SK-N-SH (cell line): Measurements from ENCODE around the gene TGFBR3L. TPM values are rescaled to one million over a fixed set of nuclear protein-coding genes. Genes with fewer than 3 reads are reported as not detected.
A peak's percentile ranks its signal among the peaks of the same experiment; 100 is the strongest.

Source experiments
- CTCF ChIA-PET: fragments of 300-600, 350-600 bp; formaldehyde crosslinking; extraction: SDS; loops from one replicate; lab custom pipeline; 2021; lab: Yijun Ruan, JAX
- POLR2A ChIA-PET: fragments of 350-600 bp; sonication (Branson Sonifier 250); formaldehyde crosslinking; extraction: SDS; loops from one replicate; lab custom pipeline; 2020; ENCODE audit warnings: antibody characterized with exemption, inconsistent platforms; lab: Yijun Ruan, JAX
- DNase-seq: peaks from one replicate; pipeline ENCODE4 v3.0.0; 2012
- H2AFZ ChIP-seq: fragments of 200-600 bp; sonication (generic); 2 replicates; pipeline ENCODE4 v1.8.1; 2016; ENCODE audit warnings: antibody characterized with exemption, mild to moderate bottlenecking, low read depth
- H3F3A ChIP-seq: fragments of 200-600 bp; sonication (generic); replicated peaks from 2 replicates; pipeline ENCODE3; 2016; ENCODE audit warnings: antibody characterized with exemption, mild to moderate bottlenecking; ENCODE audit not compliant: insufficient read depth
- H3K27ac ChIP-seq, 2 experiments: fragments of 200-500 bp in 1 of 2; fragments of 200-600 bp in 1 of 2; sonication (Bioruptor generic) in 1 of 2; sonication (generic), shearing (Covaris generic) in 1 of 2; 2 replicates each; pipeline versions ENCODE4 v1.5.1 to v1.6.1; 2014 to 2016; ENCODE audit warnings: low read depth in 2 of 2, inconsistent platforms in 1 of 2, low read length in 1 of 2, mild to moderate bottlenecking in 1 of 2, mixed read lengths in 1 of 2
- H3K27me3 ChIP-seq: fragments of 200-600 bp; sonication (generic), shearing (Covaris generic); 2 replicates; pipeline ENCODE4 v1.6.1; 2016; ENCODE audit warnings: mixed run types; ENCODE audit not compliant: insufficient read depth
- H3K36me3 ChIP-seq, 2 experiments: fragments of 200-500 bp in 1 of 2; fragments of 200-600 bp in 1 of 2; sonication (Bioruptor generic) in 1 of 2; sonication (generic) in 1 of 2; replicated peaks in 1 of 2; 2 replicates each; pipeline versions ENCODE3 to v1.5.1; 2014 to 2016; ENCODE audit warnings: low read length in 1 of 2, mild to moderate bottlenecking in 1 of 2; ENCODE audit not compliant: insufficient read depth in 2 of 2, control insufficient read depth in 1 of 2
- H3K4me1 ChIP-seq, 2 experiments: fragments of 200-500 bp in 1 of 2; fragments of 200-600 bp in 1 of 2; sonication (Bioruptor generic) in 1 of 2; sonication (generic), shearing (Covaris generic) in 1 of 2; 2 replicates each; pipeline versions ENCODE4 v1.5.1 to v1.6.1; 2014 to 2016; ENCODE audit warnings: low read depth in 1 of 2, low read length in 1 of 2, mixed run types in 1 of 2; ENCODE audit not compliant: insufficient read depth in 2 of 2, control insufficient read depth in 1 of 2
- H3K4me2 ChIP-seq: fragments of 200-600 bp; sonication (generic), shearing (Covaris generic); 2 replicates; pipeline ENCODE4 v1.6.1; 2017; ENCODE audit warnings: mixed run types
- H3K4me3 ChIP-seq, 2 experiments: fragments of 200-500 bp in 1 of 2; fragments of 200-600 bp in 1 of 2; sonication (Bioruptor generic) in 1 of 2; sonication (generic), shearing (Covaris generic) in 1 of 2; 2 replicates each; pipeline versions ENCODE4 v1.5.1 to v1.8.1; 2014 to 2016; ENCODE audit warnings: low read depth in 2 of 2, inconsistent platforms in 1 of 2, low read length in 1 of 2, mild to moderate bottlenecking in 1 of 2, mixed read lengths in 1 of 2, moderate library complexity in 1 of 2
- H3K79me2 ChIP-seq: fragments of 200-600 bp; sonication (generic); 2 replicates; pipeline ENCODE4 v1.8.1; 2017; ENCODE audit warnings: mild to moderate bottlenecking; ENCODE audit not compliant: insufficient read depth
- H3K9ac ChIP-seq: fragments of 200-600 bp; sonication (generic); 2 replicates; pipeline ENCODE4 v1.6.1; 2017; ENCODE audit warnings: mixed run types
- H3K9me2 ChIP-seq: fragments of 200-600 bp; sonication (generic); 2 replicates; pipeline ENCODE4 v1.6.1; 2017; ENCODE audit warnings: mixed run types
- H3K9me3 ChIP-seq: fragments of 200-600 bp; sonication (generic); 2 replicates; pipeline ENCODE4 v1.6.1; 2017; ENCODE audit warnings: mixed run types, mild to moderate bottlenecking, moderate library complexity
- H4K20me1 ChIP-seq: fragments of 200-600 bp; sonication (generic); 2 replicates; pipeline ENCODE4 v1.6.1; 2017; ENCODE audit warnings: mild to moderate bottlenecking, mixed run types; ENCODE audit not compliant: insufficient read depth
- EZH2phosphoT487 ChIP-seq: fragments of 200-600 bp; sonication (generic); IDR thresholded peaks from 2 replicates; pipeline ENCODE4 v1.6.1; 2017; ENCODE audit warnings: low read depth, mixed run types, mild to moderate bottlenecking, antibody characterized with exemption, moderate library complexity, borderline replicate concordance
- FOXJ3 ChIP-seq: sonication (generic); formaldehyde crosslinking; IDR thresholded peaks from 2 replicates; pipeline ENCODE4 v1.5.1; 2020; ENCODE audit warnings: mild to moderate bottlenecking, missing genetic modification reagents
- GABPA ChIP-seq: IDR thresholded peaks from 2 replicates; pipeline ENCODE4 v1.4.0; 2012; ENCODE audit warnings: low read depth, mild to moderate bottlenecking
- JUND ChIP-seq: IDR thresholded peaks from 2 replicates; pipeline ENCODE4 v1.4.0; 2012
- MEF2A ChIP-seq: IDR thresholded peaks from 2 replicates; pipeline ENCODE4 v1.4.0; 2012; ENCODE audit warnings: low read depth, borderline replicate concordance
- MXI1 ChIP-seq: IDR thresholded peaks from 2 replicates; pipeline ENCODE4 v1.6.1; 2012; ENCODE audit warnings: mild to moderate bottlenecking, low read depth, low read length, improper control_type of control experiment
- NRF1 ChIP-seq: IDR thresholded peaks from 2 replicates; pipeline ENCODE4 v1.6.1; 2012; ENCODE audit warnings: low read depth, mild to moderate bottlenecking, low read length
- POLR2AphosphoS5 ChIP-seq: IDR thresholded peaks from 2 replicates; pipeline ENCODE4 v1.6.1; 2012; ENCODE audit warnings: low read depth, low read length
- RAD21 ChIP-seq: IDR thresholded peaks from 2 replicates; pipeline ENCODE4 v1.6.1; 2012; ENCODE audit warnings: mild to moderate bottlenecking, low read length
- SMC3 ChIP-seq: IDR thresholded peaks from 2 replicates; pipeline ENCODE4 v1.6.1; 2012; ENCODE audit warnings: low read depth, low read length, improper control_type of control experiment
- TEAD4 ChIP-seq: IDR thresholded peaks from 2 replicates; pipeline ENCODE4 v1.4.0; 2012; ENCODE audit warnings: mild to moderate bottlenecking, borderline replicate concordance; ENCODE audit not compliant: insufficient read depth
- USF1 ChIP-seq: IDR thresholded peaks from 2 replicates; pipeline ENCODE4 v1.4.0; 2012; ENCODE audit warnings: low read depth, borderline replicate concordance
- WGBS: methylation state at CpG from one replicate; pipeline ENCODE4 v1.1.6; 2017; ENCODE audit warnings: low lambda C conversion rate; 5-methylcytosine and 5-hydroxymethylcytosine counted together
- polyA plus RNA-seq, 3 experiments: library from polyadenylated mRNA; depleted of rRNA; stranded (reverse); fragments of >200 nt; gene quantifications; 2 replicates each; pipeline ENCODE4 v1.2.3, GENCODE V29; 2012
- TF ChIP-seq, protein P1 (sequence below): IDR thresholded peaks from 2 replicates; pipeline ENCODE4; 2012
- TF ChIP-seq, protein P2 (sequence below): IDR thresholded peaks from 2 replicates; pipeline ENCODE4 v1.4.0; 2012; ENCODE audit warnings: low read depth
- TF ChIP-seq, protein P3 (sequence below): fragments of 200-600 bp; sonication (generic); IDR thresholded peaks from 2 replicates; pipeline ENCODE4 v1.6.1; 2017; ENCODE audit warnings: antibody characterized with exemption, mild to moderate bottlenecking, moderate library complexity

The TGFBR3L gene
- polyA plus RNA-seq, 1 of the 3 experiments (the other 2 are of a cell fraction) = 0.87 TPM

GRCh38 chr19:7933828-7934725 lies 19.4 kb downstream of the TGFBR3L start:
- 96% methylated on average over 43 of the region's 55 CpGs for WGBS

GRCh38 chr19:7934766-7935165 lies 20.1 kb downstream of the TGFBR3L start:
- H3K4me1 ChIP-seq = peaks cover 0 to 9% of the 10 kb centered on the region in 2 experiments; a peak in 2 of 4 replicates
- CTCF ChIA-PET = no interaction called here
- WGBS = 92% methylated on average over 16 of the region's 21 CpGs
- no peak overlapping the region for H2AFZ ChIP-seq
- peaks cover 14% of the 10 kb centered on the region for H3F3A ChIP-seq
- peaks cover 47% of the 10 kb centered on the region in 2 experiments for H3K36me3 ChIP-seq
- POLR2A ChIA-PET = no interaction called here
- H3K27ac ChIP-seq = no peak overlapping the region
- no peaks in the 10 kb centered on the region for H3K9me3 ChIP-seq
- no peak overlapping the region for H3K9ac ChIP-seq
- 0 out of 2 replicates have a peak, but pooled peaks cover 10% of the 10 kb centered on the region for H3K79me2 ChIP-seq
- no peaks in the 10 kb centered on the region for H3K27me3 ChIP-seq
- no peaks in the 10 kb centered on the region for H3K9me2 ChIP-seq
- no peak overlapping the region for H3K4me3 ChIP-seq
- no peak for DNase-seq
- no peaks in the 10 kb centered on the region for H4K20me1 ChIP-seq
- H3K4me2 ChIP-seq = no peak overlapping the region
- no peak for TF ChIP-seq SMC3
- TF ChIP-seq USF1 = no peak
- no peak for TF ChIP-seq POLR2AphosphoS5
- TF ChIP-seq, protein P1, sequence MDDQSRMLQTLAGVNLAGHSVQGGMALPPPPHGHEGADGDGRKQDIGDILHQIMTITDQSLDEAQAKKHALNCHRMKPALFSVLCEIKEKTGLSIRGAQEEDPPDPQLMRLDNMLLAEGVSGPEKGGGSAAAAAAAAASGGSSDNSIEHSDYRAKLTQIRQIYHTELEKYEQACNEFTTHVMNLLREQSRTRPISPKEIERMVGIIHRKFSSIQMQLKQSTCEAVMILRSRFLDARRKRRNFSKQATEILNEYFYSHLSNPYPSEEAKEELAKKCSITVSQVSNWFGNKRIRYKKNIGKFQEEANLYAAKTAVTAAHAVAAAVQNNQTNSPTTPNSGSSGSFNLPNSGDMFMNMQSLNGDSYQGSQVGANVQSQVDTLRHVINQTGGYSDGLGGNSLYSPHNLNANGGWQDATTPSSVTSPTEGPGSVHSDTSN = no peak
- no peak for TF ChIP-seq EZH2phosphoT487
- no peak for TF ChIP-seq MEF2A
- no peak for TF ChIP-seq RAD21
- no peak for TF ChIP-seq NRF1
- TF ChIP-seq TEAD4 = no peak
- TF ChIP-seq, protein P2, sequence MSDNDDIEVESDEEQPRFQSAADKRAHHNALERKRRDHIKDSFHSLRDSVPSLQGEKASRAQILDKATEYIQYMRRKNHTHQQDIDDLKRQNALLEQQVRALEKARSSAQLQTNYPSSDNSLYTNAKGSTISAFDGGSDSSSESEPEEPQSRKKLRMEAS = no peak
- TF ChIP-seq MXI1 = no peak
- no peak for TF ChIP-seq JUND
- no peak for TF ChIP-seq GABPA
- no peak for TF ChIP-seq FOXJ3 (CRISPR knock-in tag)

More at GRCh38 chr19:7933828-7934725, 19.4 kb downstream of the TGFBR3L start:
- ChIA-PET POLR2A (no interaction called here), CTCF (interaction anchor here (0.8 to 1.0 kb wide), 2 partner anchors 10 to 336 kb away, joined by 3 read pairs; partner anchors contain the start of gene TIMM44)
- Histone ChIP-seq H4K20me1 (peaks cover under 1% of the 10 kb centered on the region; the same call in 1 of the 2 replicates), H3K9ac (no peak overlapping the region), H3K4me3 (no peak overlapping the region), H3K27me3 (no peaks in the 10 kb centered on the region), H3K9me2 (no peaks in the 10 kb centered on the region), H3K9me3 (no peaks in the 10 kb centered on the region), H3F3A (peaks cover 21% of the 10 kb centered on the region), H3K4me1 (peaks cover 6 to 16% of the 10 kb centered on the region in 2 experiments; a peak in 3 of 4 replicates), H3K36me3 (peaks cover 43 to 47% of the 10 kb centered on the region in 2 experiments), H2AFZ (no peak overlapping the region), H3K4me2 (no peak overlapping the region), H3K27ac (no peak overlapping the region), H3K79me2 (0 out of 2 replicates have a peak, but pooled peaks cover 8% of the 10 kb centered on the region)
- DNase-seq = no peak
- TF ChIP-seq, protein P3, sequence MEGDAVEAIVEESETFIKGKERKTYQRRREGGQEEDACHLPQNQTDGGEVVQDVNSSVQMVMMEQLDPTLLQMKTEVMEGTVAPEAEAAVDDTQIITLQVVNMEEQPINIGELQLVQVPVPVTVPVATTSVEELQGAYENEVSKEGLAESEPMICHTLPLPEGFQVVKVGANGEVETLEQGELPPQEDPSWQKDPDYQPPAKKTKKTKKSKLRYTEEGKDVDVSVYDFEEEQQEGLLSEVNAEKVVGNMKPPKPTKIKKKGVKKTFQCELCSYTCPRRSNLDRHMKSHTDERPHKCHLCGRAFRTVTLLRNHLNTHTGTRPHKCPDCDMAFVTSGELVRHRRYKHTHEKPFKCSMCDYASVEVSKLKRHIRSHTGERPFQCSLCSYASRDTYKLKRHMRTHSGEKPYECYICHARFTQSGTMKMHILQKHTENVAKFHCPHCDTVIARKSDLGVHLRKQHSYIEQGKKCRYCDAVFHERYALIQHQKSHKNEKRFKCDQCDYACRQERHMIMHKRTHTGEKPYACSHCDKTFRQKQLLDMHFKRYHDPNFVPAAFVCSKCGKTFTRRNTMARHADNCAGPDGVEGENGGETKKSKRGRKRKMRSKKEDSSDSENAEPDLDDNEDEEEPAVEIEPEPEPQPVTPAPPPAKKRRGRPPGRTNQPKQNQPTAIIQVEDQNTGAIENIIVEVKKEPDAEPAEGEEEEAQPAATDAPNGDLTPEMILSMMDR = 0 out of 2 replicates have a peak, but pooled peaks have one; percentile 11
- TF ChIP-seq JUND (no peak), USF1 (no peak)
- TF ChIP-seq, protein P1 = no peak
